Suprapubic skin (tissue), 3 donors: Measurements from ENCODE around the gene ADORA2A.

Source experiments
- CTCF ChIP-seq, 2 donors: fragments of 200-600 bp in 1 of 2; fragments of 450-650 bp in 1 of 2; sonication (generic) in 1 of 2; IDR thresholded peaks; one replicate each; pipeline ENCODE4 v1.5.1; 2016 to 2019; ENCODE audit warnings: antibody characterized with exemption in 2 of 2, mild to moderate bottlenecking in 1 of 2, moderate library complexity in 1 of 2
- EP300 ChIP-seq: sonication (generic); formaldehyde crosslinking; IDR thresholded peaks from one replicate; pipeline ENCODE4 v1.6.1; 2017; ENCODE audit warnings: antibody characterized with exemption
- POLR2A ChIP-seq, 2 donors: fragments of 450-650 bp; IDR thresholded peaks; one replicate each; pipeline ENCODE4 v1.6.1; 2017; ENCODE audit warnings: antibody characterized with exemption in 2 of 2, mild to moderate bottlenecking in 2 of 2, moderate library complexity in 2 of 2

DNA sequence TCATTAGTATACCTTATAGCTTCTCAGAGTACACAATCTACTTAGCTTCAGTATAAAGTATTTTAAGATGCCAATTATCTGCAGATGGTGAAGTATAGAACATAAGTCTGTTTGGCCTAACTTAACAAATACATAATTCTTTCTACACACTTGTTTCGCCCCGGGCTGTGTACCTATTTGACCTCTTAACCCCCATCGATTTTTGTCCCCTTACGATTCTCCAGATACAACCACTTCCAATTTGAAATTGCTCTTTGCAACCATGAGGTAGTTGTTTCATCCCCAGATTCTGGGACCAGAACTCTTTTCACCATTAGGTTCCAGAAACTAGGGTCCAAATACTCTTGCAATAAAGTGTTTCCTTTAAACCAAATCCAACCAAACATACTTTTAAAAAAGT lies 57.8 kb downstream of the ADORA2A start:
- no peak for TF ChIP-seq POLR2A (IDR thresholded peaks at IDR 0.05)
- no peak for TF ChIP-seq EP300
- TF ChIP-seq CTCF (IDR thresholded peaks at IDR 0.05), result no peak
